ENCODE data around the gene LRRC27. TPM values are rescaled to one million over a fixed set of nuclear protein-coding genes. Genes with fewer than 3 reads are reported as not detected.
A peak's percentile ranks its signal among the peaks of the same experiment; 100 is the strongest.

LRRC27 gene
- total and polyA plus RNA-seq, 5 donors from 2014 or later: 0.67 to 3.3 (median 2.5) TPM

- Mint-ChIP-seq H3K27me3 (no peaks in the 10 kb centered on the region), H3K4me3 (no peak overlapping the region), H3K9me3 (peaks cover 0 to 8% (median 0%) of the 10 kb centered on the region in 7 donors), H3K4me1 (peaks cover 0 to 6% (median 3%) of the 10 kb centered on the region in 4 donors), H3K27ac (peak overlapping the region in 1 of 3 donors; percentile 69), H3K36me3 (peaks cover 5% of the 10 kb centered on the region)
- ATAC-seq (ENCODE audit: low read depth in 2 of 2) (no peak), DNase-seq (no peak)
- Histone ChIP-seq H3K4me3 (ENCODE audit: low read depth, low read length) (no peak overlapping the region), H3K9me3 (ENCODE audit: control insufficient read depth in 2 of 2, low read length in 2 of 2) (no peaks in the 10 kb centered on the region), H3K27me3 (ENCODE audit: control insufficient read depth, insufficient read depth, low read length) (no peaks in the 10 kb centered on the region), H3K4me1 (ENCODE audit: control insufficient read depth, insufficient read depth, low read length, poor library complexity, severe bottlenecking) (peaks cover 4% of the 10 kb centered on the region), H3K27ac (ENCODE audit: insufficient read depth, low read length, poor library complexity, severe bottlenecking) (no peak overlapping the region), H3K36me3 (ENCODE audit: control insufficient read depth, insufficient read depth, low read length) (no peaks in the 10 kb centered on the region)
Observed at GRCh38 chr10:132389433-132390169, 57.6 kb downstream of the LRRC27 start.

GRCh38 chr10:132390170-132390920, 58.4 kb downstream of the LRRC27 start:
- peak overlapping the region in 1 of 4 donors; percentile 43 for H3K4me3 Mint-ChIP-seq
- Histone ChIP-seq H3K27ac (ENCODE audit: insufficient read depth, low read length, poor library complexity, severe bottlenecking) (no peak overlapping the region), H3K4me3 (ENCODE audit: low read depth, low read length) (no peak overlapping the region), H3K27me3 (ENCODE audit: control insufficient read depth, insufficient read depth, low read length) (no peaks in the 10 kb centered on the region), H3K4me1 (ENCODE audit: control insufficient read depth, insufficient read depth, low read length, poor library complexity, severe bottlenecking) (peaks cover 6% of the 10 kb centered on the region), H3K9me3 (ENCODE audit: control insufficient read depth in 2 of 2, low read length in 2 of 2) (no peaks in the 10 kb centered on the region), H3K36me3 (ENCODE audit: control insufficient read depth, insufficient read depth, low read length) (no peaks in the 10 kb centered on the region)
- H3K36me3 Mint-ChIP-seq: peaks cover 5% of the 10 kb centered on the region
- H3K9me3 Mint-ChIP-seq: peaks cover 0 to 8% (median 0%) of the 10 kb centered on the region in 7 donors
- H3K4me1 Mint-ChIP-seq: peaks cover 0 to 6% (median 4%) of the 10 kb centered on the region in 4 donors
- peak overlapping the region in 1 of 3 donors; percentile 20 for H3K27ac Mint-ChIP-seq
- ATAC-seq (ENCODE audit: low read depth in 2 of 2) (no peak), DNase-seq (no peak)
- no peaks in the 10 kb centered on the region for H3K27me3 Mint-ChIP-seq

- DNase-seq: no peak
- peak overlapping the region in 1 of 4 donors; percentile 24 for H3K4me3 Mint-ChIP-seq
Observed at GRCh38 chr10:132390921-132391675, 59.1 kb downstream of the LRRC27 start.

DNA sequence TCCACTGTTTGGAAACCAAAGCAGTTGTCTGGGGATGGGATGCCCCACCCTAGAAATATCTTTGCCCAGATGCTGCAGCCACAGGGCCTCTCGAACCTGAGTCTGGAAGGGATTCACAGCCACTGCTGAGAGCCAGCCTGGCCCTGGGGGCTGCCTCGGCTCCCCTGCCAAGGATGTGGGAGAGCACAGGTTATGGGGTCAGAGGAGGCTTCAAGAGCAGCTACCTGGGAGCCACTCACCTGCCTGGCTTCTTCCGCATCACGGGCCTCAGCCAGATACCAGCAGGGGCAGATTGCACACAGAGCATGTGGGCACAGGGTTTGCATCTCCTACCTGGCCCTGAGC, 59.7 kb downstream of the LRRC27 start:
- peak overlapping the region in 1 of 4 donors; percentile 24 for H3K4me3 Mint-ChIP-seq
- DNase-seq: no peak
- H3K4me1 Mint-ChIP-seq: peaks cover 0 to 6% (median 4%) of the 10 kb centered on the region in 4 donors
- ATAC-seq (ENCODE audit: low read depth in 2 of 2): no peak
- Histone ChIP-seq H3K27me3 (ENCODE audit: control insufficient read depth, insufficient read depth, low read length) (no peaks in the 10 kb centered on the region), H3K4me1 (ENCODE audit: control insufficient read depth, insufficient read depth, low read length, poor library complexity, severe bottlenecking) (peaks cover 14% of the 10 kb centered on the region), H3K27ac (ENCODE audit: insufficient read depth, low read length, poor library complexity, severe bottlenecking) (no peak overlapping the region), H3K4me3 (ENCODE audit: low read depth, low read length) (no peak overlapping the region), H3K36me3 (ENCODE audit: control insufficient read depth, insufficient read depth, low read length) (no peaks in the 10 kb centered on the region), H3K9me3 (ENCODE audit: control insufficient read depth in 2 of 2, low read length in 2 of 2) (no peaks in the 10 kb centered on the region)
- no peaks in the 10 kb centered on the region for H3K27me3 Mint-ChIP-seq
- H3K27ac Mint-ChIP-seq: peak overlapping the region in 1 of 3 donors; percentile 55
- peaks cover 0 to 8% (median 0%) of the 10 kb centered on the region in 7 donors for H3K9me3 Mint-ChIP-seq
- peaks cover 5% of the 10 kb centered on the region for H3K36me3 Mint-ChIP-seq

More at GRCh38 chr10:132390921-132391675, 59.1 kb downstream of the LRRC27 start:
- Histone ChIP-seq H3K27ac (ENCODE audit: insufficient read depth, low read length, poor library complexity, severe bottlenecking) (no peak overlapping the region), H3K9me3 (ENCODE audit: control insufficient read depth in 2 of 2, low read length in 2 of 2) (no peaks in the 10 kb centered on the region), H3K4me3 (ENCODE audit: low read depth, low read length) (no peak overlapping the region), H3K4me1 (ENCODE audit: control insufficient read depth, insufficient read depth, low read length, poor library complexity, severe bottlenecking) (peaks cover 13% of the 10 kb centered on the region), H3K36me3 (ENCODE audit: control insufficient read depth, insufficient read depth, low read length) (no peaks in the 10 kb centered on the region), H3K27me3 (ENCODE audit: control insufficient read depth, insufficient read depth, low read length) (no peaks in the 10 kb centered on the region)
- Mint-ChIP-seq H3K27ac (no peak overlapping the region), H3K36me3 (peaks cover 5% of the 10 kb centered on the region), H3K4me1 (peaks cover 0 to 6% (median 4%) of the 10 kb centered on the region in 4 donors), H3K27me3 (no peaks in the 10 kb centered on the region), H3K9me3 (peaks cover 0 to 8% (median 0%) of the 10 kb centered on the region in 7 donors)
- ATAC-seq (ENCODE audit: low read depth in 2 of 2): no peak

DNA sequence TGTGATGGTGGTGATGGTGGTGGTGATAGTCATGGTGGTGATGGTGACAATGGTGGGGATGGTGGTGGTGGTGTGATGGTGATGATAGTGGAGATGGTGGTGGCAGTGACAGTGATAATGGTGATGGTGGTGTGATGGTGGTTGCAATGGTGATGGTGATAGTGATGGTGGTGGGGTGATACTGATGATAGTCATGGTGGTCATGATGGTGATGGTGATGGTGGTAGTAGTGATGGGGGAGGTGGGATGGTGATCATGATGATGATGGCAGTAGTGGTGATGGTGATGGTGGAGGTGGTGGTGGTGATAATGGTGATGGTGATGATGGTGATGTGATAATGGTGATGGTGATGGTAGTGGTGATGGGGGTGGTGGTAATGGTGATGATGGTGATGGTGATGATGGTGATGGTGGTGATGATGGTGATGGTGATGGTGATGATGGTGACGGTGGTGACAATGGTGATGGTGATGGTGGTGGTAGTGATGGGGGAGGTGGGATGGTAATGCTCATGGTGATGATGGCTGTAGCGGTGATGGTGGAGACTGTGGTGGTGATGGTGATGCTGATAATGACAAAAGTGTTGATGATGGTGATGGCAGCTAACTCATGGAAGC, 60.3 kb downstream of the LRRC27 start:
- Mint-ChIP-seq H3K36me3 (peaks cover 5% of the 10 kb centered on the region), H3K27me3 (no peaks in the 10 kb centered on the region), H3K9me3 (peaks cover 0 to 8% (median 0%) of the 10 kb centered on the region in 7 donors), H3K4me3 (peak overlapping the region in 2 of 4 donors; percentile 3 to 57), H3K4me1 (peaks cover 0 to 6% (median 4%) of the 10 kb centered on the region in 4 donors), H3K27ac (peak overlapping the region; percentile 32 to 57 (median 55))
- no peaks in the 10 kb centered on the region for H3K27me3 ChIP-seq (ENCODE audit: control insufficient read depth, insufficient read depth, low read length)
- H3K36me3 ChIP-seq (ENCODE audit: control insufficient read depth, insufficient read depth, low read length): no peaks in the 10 kb centered on the region
- H3K9me3 ChIP-seq (ENCODE audit: control insufficient read depth in 2 of 2, low read length in 2 of 2): no peaks in the 10 kb centered on the region
- DNase-seq (no peak), ATAC-seq (ENCODE audit: low read depth in 2 of 2) (no peak)
- H3K27ac ChIP-seq (ENCODE audit: insufficient read depth, low read length, poor library complexity, severe bottlenecking): no peak overlapping the region
- peaks cover 14% of the 10 kb centered on the region for H3K4me1 ChIP-seq (ENCODE audit: control insufficient read depth, insufficient read depth, low read length, poor library complexity, severe bottlenecking)
- no peak overlapping the region for H3K4me3 ChIP-seq (ENCODE audit: low read depth, low read length)

- peak overlapping the region; percentile 55 to 68 (median 57) for H3K27ac Mint-ChIP-seq
Observed at GRCh38 chr10:132392811-132393694, 61.1 kb downstream of the LRRC27 start.

More at GRCh38 chr10:132392811-132393694, 61.1 kb downstream of the LRRC27 start:
- H3K27me3 Mint-ChIP-seq: no peaks in the 10 kb centered on the region
- Histone ChIP-seq H3K4me3 (ENCODE audit: low read depth, low read length) (no peak overlapping the region), H3K36me3 (ENCODE audit: control insufficient read depth, insufficient read depth, low read length) (no peaks in the 10 kb centered on the region), H3K27me3 (ENCODE audit: control insufficient read depth, insufficient read depth, low read length) (no peaks in the 10 kb centered on the region), H3K27ac (ENCODE audit: insufficient read depth, low read length, poor library complexity, severe bottlenecking) (no peak overlapping the region), H3K9me3 (ENCODE audit: control insufficient read depth in 2 of 2, low read length in 2 of 2) (no peaks in the 10 kb centered on the region), H3K4me1 (ENCODE audit: control insufficient read depth, insufficient read depth, low read length, poor library complexity, severe bottlenecking) (peaks cover 16% of the 10 kb centered on the region)
- peaks cover 5% of the 10 kb centered on the region for H3K36me3 Mint-ChIP-seq
- H3K4me1 Mint-ChIP-seq: peaks cover 0 to 13% (median 6%) of the 10 kb centered on the region in 4 donors
- H3K9me3 Mint-ChIP-seq: peaks cover 0 to 8% (median 0%) of the 10 kb centered on the region in 7 donors
- peak overlapping the region in 2 of 4 donors; percentile 15 to 57 for H3K4me3 Mint-ChIP-seq
- ATAC-seq (ENCODE audit: low read depth in 2 of 2): no peak
- DNase-seq: no peak
